Stimulated activated CD4-positive, alpha-beta T cell treated with anti-CD3 and anti-CD28 coated beads, Interleukin-4, amount 100 ng/mL, for 1 hour (primary cell): ENCODE results near the gene CHMP4B.

ENCODE experiments used
- DNase-seq: peaks from one replicate; pipeline ENCODE4 v3.0.0-alpha.2; 2020

Gene CHMP4B

DNA sequence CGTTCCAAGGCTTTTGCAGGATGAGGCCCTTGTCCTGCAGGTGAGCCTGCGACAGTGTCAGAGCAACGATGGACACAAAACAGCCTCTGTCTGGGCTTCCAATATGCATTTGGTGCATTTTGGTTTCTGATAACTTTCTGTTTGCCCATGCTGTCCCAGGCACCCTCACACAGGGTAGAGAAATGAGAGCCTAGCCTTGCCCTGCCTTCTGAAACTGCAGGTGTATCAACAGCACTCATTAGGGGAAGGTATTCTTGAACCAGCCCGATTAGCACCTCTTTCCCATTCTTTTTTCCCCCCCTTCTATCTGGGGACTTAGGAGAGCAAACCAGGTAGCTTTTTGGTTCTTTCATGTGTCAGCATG, 30.3 kb downstream of the CHMP4B start:
- no peak for DNase-seq

DNA sequence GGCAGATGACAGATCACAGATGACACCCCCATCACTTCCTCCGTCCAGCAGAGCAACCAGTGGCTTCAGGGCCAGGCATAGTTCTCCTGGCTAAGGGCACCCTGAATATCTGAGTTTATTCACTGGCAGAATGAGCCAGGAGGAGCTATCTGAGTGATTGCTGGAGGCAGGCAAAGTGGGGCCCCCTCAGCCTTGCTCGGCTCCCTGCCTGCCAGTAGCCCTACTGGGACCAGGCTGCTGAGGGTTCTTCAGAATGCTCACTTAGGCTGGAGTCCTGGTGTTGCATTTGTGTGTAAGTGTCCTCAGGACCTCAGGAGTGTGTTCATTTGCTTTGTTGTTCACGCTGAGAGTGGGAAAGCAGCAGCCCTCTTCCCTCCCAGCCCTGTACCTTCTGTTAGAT, 31.2 kb downstream of the CHMP4B start:
- no peak for DNase-seq

DNA sequence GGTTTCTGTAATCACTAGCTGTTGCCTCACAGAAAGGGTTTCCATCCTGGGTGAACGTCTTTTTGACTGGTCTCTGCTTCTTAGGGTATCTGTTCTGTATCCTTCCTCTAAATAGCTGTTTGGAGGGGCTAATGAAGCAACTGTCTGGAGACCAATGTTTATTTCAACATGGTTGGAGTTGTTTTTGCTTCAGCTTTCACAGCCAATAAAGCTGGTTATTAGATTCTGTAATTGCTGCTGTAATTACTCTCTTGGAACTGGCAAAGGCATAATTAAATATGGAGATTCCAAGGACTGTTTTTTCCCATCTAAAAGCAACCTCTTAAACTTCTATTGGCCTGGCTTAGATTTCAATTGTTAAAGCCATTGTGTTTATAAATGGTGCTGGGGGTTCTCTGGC, 31.9 kb downstream of the CHMP4B start:
- DNase-seq, result no peak

DNA sequence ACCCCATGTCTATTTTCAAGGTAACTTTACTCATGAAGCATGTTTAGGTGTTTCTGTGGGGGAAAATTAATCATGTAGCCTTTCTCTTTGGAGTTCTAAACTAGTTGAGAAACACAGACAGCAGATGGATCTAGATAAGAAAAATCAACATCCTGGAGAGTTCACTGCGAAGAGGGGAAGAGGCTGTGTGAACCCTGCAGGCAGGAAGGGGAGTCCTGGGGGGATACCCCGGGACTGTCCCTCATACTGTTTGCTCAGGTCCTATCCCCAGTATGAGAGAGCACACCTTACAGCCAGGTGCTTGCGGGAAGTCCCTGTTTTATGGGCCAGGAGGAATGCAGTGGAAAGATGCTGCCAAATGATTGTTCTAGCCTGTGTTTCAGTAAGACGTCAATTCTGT, 32.7 kb downstream of the CHMP4B start:
- DNase-seq, result no peak

DNA sequence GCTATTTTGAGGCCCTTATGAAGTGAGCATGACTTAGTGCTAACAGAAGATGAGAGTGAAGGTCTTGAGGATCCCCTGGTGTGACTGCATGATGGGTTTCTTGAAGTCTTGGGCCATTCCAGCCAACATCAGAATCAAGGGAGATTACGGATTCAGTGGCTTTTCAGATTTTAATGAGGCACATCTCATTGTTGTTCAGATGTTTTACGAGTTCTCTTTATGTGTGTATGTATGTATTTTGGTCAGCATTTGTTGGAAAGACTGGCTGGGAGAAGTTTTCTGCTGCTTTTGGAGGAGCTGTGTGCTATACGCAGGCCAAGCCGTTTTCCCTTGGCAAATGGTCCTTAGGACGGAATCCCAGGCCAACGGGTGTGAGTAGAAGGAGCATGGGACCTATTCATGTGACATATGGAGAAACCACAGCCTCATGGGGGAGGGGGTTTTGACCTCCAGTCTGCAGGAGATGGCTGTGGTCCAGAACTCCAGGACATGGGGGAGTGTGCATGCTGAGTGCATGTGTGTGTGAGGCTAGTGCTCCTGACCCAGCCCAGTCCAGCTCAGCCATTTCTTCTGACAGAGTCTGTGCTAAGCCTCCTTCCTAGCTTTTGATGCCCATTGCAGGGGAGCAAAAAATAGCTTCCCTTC, 35.3 kb downstream of the CHMP4B start:
- no peak for DNase-seq

DNA sequence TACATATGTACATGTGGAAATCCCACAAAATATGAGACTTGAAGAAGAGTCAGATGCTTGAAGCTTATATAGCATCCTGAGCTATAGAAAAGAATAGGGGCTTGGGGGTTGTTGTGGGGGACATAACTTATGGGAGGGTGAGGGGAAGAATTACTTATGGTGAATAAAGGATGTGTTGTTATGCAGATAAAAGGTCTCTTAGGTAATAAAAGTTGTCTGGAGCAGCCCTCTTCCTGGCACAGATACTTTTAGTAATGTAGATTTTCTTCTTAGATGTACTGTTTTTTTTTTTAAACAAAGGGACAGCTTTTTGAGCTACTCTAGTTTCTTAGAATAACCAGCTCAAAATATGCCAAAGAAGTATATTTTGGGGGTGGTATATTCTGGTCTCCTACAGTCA, 35.9 kb downstream of the CHMP4B start:
- DNase-seq, result no peak

DNA sequence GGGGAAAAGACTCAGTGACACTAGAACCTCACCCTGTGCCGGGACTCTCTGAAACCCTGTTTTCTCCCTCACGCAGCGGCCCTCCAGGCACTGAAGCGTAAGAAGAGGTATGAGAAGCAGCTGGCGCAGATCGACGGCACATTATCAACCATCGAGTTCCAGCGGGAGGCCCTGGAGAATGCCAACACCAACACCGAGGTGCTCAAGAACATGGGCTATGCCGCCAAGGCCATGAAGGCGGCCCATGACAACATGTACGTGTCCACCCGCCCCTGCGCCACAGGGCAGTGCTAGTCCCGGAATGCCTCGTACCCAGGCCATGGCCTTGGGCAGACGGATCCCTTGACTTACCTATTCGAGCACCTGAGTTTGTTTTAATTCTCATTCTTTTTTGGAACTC, 37.2 kb downstream of the CHMP4B start:
- no peak for DNase-seq

DNA sequence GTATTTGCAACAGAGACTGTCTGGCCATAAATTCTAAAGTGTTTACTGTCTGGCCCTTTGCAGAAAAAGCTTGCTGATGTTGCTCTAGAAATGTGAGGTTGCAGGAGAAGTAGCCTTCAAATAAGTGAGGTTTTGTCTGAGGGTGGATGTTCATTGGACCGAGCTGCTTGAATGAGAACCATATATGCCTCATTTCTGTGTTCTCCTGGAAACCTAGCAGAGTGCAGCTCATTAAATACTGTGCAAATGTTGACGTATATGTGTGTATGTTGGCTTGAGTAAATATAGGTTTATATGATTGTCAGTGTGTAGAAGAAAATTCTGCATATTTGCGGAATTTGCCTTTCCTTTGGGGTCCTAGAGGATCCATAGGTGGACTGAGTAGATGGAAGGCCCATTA, 39.0 kb downstream of the CHMP4B start:
- DNase-seq, result no peak

DNA sequence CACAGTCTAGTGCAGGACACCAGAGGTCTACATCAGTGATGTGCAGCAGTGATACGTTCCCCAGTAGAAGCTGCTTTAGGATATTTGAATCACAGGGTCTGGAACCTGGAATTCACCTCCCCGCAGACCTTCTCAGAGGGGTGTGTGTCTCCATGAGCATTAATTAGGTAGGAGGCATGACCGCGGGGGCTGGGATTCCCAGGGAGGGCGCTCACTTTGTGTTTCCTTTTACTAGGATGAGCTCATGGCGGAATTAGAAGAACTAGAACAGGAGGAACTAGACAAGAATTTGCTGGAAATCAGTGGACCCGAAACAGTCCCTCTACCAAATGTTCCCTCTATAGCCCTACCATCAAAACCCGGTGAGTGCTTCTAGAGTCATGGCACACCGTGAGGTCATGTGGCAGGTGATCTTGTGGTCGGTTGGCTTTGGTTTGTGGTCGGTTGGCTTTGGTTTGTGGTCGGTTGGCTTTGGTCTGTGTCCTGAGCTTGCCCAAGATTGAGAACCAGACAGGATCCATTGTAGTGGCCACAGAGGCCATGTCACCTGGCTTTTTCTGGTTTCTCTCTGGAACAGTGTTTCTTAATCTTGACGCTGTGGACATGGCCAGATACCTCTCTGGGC, 40.8 kb downstream of the CHMP4B start:
- no peak for DNase-seq

DNA sequence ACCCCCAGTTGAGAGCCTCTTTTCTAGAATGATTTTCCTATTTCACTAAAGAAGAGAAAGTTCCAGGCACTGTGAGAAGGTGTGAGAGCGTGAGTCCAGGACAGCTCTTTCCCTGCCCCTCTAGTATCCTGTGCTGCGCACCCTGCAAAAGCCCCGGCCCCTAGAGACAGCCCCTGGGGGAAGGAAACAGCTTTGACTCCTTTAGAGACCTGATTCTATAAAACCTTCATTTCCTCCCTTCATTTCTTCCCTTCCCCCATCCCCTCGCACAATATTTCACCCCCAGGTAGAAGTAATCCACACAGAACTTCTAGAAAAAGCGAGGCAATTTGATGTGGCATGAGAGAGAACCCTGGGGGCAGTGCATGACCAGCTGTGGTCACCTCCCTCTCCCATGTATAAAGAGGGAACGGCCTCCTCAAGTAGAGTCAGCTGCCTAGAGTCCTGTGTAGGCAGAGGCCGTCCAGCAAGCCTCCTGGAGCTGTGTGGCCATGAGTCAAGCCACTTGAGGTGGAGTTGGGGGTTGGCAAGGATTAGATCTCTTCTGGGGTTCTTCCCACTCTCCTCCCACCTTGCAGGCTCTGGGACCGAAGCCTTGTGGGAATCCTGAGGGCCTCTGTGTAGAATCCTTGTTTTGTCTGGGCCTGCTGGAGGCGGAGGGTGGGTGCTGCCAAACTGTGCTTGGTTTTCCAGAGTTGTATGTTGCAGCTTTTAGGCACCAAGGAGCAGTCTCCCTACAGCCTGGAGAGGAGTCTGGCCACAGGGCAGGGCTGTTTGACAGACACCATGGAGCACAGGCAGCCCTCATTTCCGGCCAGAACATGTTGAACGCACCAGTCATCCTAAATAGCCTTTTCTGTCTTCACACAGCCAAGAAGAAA, 41.7 kb downstream of the CHMP4B start:
- no peak for DNase-seq

DNA sequence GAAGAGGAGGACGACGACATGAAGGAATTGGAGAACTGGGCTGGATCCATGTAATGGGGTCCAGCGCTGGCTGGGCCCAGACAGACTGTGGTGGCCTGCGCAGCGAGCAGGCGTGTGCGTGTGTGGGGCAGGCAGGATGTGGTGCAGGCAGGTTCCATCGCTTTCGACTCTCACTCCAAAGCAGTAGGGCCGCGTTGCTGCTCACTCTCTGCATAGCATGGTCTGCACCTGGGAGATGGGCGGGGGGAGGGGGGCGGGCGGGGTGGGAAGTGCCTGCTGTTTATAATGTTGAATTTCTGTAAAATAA, 42.3 kb downstream of the CHMP4B start:
- DNase-seq, result peak; percentile 26

DNA sequence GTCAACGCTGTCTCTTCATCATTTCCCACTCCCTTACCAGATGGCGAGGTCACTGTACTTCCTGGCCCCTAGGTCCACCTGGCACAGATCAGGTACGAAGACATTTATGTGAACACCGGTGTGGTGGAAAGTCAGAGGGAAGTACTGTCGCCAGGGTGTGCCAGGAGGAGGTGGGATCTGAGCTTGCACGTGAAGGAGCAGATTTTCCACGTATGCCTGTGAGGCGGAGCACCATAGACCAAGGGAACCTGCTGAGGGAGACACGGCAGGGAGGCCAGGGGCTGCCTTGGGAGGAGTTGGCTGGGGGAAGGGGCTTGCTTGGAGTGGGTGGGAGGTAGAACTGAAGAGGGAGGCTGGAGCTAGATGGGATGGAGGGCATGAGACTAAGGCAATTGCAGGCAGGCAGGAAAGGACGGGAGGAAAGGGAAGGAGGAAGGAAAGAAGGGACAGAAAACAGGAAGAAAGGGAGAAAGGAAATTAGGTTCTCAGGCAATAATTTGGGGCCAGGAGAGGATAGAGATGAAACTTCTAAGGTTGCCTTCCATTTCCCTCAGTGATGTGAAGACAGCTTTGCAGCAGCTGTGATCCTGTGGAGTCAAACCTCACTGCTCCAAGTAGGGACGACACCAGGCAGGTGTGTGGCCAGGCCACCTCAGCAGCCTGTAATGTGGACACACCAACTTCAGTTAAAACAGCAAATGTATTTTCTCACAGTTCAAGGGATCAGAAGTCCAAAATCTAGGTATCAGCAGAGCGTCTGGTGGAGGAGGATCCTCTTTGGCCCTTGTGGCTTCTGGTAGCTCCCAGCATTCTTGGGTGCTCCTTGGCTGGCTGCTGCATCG, 46.8 kb downstream of the CHMP4B start:
- no peak for DNase-seq

DNA sequence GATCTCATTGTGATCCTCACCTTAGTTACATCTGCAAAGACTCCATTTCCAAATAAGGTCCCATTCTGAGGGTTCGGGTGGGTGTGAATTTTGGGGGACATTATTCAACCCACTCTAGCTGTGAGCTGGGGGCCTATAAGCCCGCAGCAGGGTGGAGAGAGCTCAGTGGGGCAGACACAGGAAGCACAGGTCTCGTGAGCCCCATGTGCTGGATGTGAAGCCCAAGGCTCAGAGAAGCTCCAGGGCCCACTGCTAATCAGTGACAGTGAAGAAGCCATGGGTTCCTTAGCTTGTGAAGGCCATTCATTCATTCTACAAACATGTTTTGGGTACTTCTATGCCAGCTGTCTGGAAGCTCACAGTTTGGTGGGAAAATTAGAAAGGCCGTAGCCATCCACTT, 47.5 kb downstream of the CHMP4B start:
- DNase-seq, result no peak

DNA sequence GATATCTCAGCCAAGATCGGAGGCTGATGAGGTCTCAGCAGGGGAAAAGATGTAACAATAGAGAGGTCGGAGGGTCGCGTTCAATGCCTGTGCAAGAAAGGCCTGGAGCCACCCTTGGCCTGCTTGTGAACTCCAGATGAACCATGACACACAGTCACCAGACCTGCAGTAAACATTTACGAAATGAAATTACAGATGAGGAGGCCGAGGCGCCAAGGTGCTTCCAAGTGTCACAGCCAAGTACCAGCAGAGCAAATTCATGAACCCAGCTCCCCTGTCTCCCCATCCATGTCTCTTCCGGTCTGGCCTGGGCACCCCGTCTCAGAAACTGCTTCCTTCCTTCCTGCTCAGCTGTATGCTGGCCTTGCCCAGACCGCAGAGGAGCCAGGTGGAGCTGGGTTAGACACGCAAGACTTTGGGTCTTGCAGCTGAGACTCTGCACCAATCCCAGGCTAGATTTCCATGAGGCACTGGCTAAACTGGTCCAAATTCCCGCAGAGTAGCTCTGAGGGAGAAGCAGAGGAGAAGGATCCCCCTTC, 48.1 kb downstream of the CHMP4B start:
- peak; percentile 6 for DNase-seq

DNA sequence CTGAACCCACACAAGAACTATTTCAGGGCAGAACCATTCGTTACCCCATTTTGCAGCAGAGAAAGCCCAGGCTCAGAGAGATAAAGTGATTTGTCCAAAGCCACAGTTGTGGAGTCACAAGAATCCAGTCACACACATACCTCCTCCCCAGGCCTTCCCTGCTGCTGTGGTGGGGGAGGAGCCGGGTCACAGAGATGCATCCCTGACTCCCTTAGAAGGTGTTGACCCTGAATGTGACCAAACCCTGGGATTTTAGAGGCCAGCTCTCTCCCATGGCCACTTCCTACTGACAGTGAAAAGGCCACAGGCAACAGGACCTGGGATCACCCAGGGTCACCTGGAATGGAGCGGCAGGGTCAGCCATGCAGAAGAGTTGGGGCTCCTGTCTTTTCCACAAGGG, 48.6 kb downstream of the CHMP4B start:
- no peak for DNase-seq

DNA sequence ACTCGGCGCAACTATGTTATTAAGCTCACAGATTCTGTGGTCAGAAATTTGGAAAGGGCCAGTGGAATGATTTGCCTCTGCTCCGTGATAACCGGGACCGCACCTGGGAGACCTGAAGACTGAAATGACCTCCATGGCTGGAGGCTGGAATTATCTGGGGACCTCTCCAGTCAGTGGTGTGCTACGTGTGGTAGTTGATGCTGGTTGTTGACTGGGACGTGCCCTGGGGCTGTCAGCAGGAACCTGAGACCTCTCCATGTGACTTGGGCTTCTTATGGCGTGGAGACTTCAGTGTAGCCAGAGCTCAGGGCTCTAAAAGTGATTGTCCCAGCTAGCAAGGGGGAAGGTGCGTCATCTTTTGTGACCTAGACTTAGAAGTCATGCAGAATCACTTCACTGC, 50.3 kb downstream of the CHMP4B start:
- no peak for DNase-seq

DNA sequence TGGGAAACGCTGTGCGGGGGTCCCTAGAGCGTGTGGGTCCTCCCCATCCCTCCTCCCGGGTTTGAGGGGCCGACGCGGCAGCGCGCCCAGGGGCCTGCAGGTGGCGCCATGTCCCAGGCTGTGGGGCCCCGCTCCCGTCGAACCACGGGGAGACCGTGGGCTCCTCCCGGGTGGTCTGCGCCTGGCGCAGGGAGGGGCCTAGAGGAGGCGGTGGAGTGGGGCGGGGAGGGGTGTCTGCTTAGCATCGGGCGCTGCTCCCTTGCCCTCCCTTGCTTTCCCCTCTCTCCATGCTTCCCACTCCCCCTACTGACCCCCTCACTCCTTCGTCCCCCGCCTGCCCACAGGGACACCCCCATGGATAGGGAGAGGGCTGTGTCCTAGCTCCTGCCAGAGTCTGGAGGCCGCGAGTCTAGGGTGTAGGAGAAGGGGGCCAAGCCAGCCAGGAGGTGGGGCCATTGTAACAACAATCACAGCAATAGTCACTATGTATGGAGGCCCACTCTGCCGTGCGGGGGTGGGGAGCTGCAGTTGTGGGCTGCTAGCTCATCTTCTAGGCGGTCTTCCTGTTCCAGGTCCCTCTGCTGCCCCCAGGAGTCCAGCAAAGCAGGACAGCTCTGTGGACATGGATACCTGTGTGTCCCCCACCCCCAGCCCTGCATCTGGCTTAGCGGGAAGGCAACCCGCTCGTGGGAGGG, 51.7 kb downstream of the CHMP4B start:
- DNase-seq, result peak; percentile 52

DNA sequence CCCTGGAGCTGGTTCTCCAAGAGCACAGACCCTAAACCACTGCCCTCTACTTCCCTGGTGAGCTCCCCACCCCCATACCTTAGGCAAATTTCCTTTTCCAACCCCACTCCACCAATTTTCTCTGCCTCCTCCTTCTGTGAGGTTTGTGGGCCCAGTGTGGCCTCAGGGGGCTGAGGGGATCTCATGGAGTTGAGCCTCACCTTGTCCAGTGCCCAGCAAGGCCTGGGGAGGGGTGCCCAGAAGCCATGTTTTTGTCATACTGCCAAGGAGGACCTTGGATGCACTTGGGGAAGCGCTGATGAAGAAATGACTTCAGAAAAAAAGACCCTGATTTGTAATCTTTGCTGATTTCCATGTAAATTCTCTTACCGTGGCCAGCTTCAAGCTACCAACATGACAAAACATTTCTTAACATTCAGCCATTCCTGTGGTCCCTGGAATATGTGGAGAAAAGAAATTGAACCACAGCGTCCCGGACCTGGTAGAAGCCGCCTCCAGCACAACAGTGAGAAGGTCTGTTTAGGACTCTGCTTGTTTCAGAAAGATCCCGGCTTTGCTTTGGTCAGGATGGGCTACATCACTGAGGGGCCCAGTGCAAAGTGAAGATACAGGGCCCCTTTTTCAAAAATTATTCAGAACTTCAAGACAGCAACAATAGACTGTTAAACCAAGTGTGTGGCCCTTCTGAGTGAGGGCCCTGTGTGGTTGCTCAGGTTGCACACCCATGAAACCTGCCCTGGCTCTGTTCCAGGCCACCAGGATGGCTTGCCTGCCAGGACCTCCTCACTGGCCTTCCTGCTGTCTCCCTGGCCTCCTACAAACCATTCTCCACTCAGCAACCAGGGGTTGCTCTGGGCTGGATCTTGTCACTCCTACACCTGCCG, 52.5 kb downstream of the CHMP4B start:
- DNase-seq, result no peak

DNA sequence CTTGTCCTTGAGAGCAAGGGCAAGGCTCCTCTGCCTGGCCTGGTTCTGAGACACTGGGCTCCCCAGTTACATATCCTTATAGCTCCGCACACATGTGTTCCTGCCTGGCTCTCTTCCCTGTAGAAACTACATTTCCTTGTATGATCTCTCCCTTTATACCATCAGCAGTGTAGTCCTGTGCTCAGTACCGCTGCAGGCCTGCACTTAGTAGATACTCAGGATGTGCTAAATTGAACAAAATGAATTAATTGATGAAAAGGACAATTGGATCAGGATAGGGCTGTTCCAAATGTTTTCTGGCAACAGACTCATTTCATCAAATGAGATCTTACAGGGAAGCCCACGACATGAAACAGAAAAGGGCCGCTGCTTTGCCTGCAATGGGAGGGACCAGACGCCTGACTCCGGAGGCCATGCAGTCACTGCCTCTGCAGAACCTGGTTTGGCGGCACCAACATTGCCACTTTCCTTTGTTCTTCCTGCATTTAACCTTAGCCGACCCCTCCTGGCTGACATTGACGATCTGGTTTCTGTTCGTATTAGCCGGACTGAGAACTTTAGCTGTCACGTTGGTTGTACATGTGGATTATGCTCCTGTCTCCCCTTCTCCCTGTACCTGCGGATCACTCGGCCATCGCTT, 53.3 kb downstream of the CHMP4B start:
- DNase-seq, result no peak

DNA sequence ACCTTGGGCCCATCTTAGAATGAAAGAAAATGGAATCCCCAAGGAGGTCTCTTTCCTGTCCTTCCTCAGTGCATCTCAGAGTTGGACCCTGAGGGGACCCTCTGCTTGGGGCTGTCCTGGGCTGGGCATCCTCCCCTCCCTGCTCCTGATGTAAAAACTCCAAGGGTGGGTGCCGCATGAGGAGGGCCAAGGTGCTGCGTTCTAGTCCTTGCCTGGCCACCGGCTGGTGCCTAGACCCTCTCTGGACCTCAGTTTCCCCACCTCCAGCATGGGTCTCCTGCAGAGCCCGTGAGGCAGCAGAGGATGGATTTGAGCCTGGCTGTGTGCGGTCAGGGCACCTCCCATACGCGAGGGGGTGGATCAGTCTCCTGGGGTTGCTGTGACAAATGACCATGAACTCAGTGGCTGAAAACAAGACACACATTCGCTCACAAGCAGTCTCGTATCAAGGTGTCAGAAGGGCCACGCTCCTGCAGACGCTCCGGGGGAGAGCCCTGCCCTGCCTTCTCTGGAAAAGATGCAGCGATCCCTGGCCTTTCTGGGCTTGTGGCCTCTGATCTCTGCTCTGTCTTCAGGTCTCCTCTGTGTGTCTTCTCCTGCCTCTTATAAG, 54.7 kb downstream of the CHMP4B start:
- no peak for DNase-seq
